Posterior vena cava (tissue), 2 donors: ENCODE results near the gene TM9SF4. TPM values are rescaled to one million over a fixed set of nuclear protein-coding genes. Genes with fewer than 3 reads are reported as not detected.
A peak's percentile ranks its signal among the peaks of the same experiment; 100 is the strongest.

Source experiments
- DNase-seq: peaks from one replicate; pipeline ENCODE4 v3.0.0-alpha.2; 2020; ENCODE audit warnings: low spot score
- intact Hi-C, 2 donors: fragments of 100-400 bp; cut with DNase I; formaldehyde crosslinking; loops; one replicate each; pipeline versions ENCODE4 v1.14.1 to v1.14.2; 2022 to 2023
- total RNA-seq, 2 donors: library from RNA; stranded (reverse); fragmentation: NEBNext Ultra II Directional; extraction: Animal tissue kit (Norgen Biotek cat#: 25700); gene quantifications; one replicate each; pipeline ENCODE4 v1.2.1, GENCODE V29; 2021
- donor health status: DM: yes; HTN: yes; CAD: no.
- donor health status: DM: yes; HTN: yes; CAD: no.

Gene TM9SF4
- total RNA-seq, 2 donors from 2014 or later = 29.4 to 30.0 TPM

DNA sequence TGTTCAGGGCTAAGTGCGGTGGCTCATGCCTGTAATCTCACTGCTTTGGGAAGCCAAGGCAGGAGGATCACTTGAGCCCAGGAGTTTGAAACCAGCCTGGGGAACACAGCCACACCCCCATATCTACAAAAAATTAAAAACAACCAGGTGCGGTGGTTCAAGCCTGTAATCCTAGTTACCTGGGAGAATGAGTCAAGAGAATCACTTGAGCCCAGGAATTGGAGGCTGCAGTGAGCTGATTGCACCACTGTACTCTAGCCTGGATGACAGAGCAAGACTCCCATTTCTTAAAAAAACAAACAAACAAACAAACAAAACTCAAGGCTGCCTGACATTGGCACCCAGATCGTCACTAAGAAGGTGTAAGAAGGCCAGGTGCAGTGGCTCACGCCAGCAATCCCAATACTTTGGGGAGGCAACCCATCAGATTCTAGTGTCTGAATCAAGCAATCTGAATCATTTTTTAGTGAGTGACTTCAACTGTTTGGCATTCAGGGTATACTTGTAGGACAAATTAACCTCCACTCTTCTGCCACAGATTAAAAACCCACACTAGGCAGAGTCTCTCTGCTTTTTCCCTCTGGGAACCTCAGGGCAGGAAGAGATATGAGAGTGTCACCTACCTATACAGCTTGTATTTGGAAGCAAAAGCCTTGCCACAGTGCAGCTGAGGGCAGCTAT lies 91.9 kb downstream of the TM9SF4 start:
- intact Hi-C loops = no loop called here
- no peak for DNase-seq

DNA sequence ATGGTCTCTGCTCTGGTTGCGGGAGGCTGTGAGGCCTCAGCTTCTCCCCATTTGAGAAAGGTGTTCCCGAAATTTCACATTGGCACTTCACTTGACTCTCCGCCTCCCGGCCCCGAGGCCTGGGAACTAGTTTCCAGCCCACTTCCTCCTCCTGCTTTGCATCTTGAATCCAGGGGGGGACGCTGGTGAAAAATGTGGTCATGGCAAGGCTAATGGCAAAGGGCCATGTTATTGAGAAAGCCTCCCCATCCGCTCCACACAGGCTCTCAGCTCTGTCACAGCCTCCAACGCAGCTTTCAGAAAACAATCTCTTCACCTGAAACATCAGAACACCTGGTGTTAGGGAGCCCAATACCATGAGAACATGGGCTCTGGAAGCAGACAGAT lies 92.5 kb downstream of the TM9SF4 start:
- intact Hi-C loops = no loop called here
- no peak for DNase-seq

DNA sequence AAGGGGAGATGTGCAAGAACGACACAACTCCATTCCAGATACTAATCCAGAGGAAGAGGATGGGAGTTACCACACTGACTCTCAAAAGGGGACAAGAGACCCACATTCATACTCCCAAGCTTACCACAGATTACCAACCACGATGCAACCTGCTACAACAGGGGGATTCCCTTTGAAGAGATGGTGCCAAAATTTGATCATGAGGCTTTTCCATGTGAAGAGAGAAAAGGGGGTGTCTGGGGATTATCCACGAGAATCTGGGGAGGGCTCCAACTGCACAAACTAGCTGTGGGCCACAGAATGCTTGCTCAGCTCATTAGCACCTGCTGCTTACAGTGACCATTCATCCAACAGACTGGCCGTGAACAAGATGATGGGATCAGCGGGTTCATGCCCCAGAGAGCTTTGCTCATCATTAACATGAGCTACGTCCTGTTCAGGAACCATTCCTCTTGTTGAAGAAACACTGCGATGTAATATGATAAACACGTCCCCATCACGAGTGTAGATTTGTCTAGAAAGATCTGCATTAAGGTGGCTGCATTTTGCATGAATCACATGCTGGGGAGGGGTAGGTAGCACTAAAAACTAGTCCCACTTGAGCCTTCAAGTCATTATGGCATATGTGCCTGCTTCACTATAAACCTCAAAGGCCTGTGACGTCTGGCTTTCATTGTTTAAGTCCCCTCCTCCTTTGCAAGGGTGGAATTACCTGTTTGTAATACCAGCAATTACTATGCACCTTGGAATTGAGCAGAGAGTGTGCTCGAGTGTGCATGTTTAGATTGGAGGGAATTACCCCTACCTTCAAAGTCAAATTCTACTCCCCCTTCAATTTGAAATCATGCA lies 94.1 kb downstream of the TM9SF4 start:
- intact Hi-C loops = no loop called here
- no peak for DNase-seq

DNA sequence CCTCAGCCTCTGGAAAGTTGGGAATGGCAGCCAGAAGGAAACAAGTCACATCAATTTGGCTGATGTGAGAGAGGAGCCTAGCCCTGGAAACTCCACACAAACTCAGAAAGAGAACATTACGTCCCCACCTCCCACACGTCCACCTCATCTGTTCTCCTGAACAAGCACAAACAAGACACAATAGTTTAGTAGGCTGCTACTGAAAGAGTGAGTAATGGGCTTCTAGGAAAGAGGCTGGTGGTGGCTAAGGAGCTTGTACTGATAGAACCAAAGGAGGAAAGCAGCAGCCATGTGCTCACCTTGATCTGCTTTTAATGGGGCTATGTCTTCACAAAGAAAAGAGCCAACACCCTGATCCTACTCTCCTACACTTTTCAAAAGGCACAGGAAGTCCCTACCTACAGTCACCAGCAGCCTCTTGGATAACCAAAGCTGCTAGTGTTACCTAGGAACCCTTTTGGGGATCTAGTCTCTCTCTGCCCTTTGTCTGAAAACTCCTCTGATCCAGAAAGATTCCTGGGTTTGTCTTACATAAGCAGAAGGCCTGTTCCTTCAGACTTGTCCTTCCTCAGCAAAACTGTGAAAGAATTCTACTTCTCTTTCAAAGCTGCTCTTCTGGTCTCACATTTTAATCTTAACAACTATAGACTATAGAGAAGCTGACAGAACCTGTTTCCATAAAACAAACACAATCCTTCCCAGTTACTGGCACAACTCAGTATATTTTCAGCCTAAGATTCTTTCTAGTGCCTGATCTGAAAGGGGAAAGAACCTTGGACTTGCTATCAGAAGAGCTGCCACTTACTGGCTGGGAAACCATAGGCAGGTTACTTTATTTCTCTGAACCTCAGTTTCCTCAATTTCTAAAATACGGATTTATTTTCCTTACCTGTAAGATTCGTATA lies 94.9 kb downstream of the TM9SF4 start:
- intact Hi-C loops = no loop called here
- DNase-seq = no peak

DNA sequence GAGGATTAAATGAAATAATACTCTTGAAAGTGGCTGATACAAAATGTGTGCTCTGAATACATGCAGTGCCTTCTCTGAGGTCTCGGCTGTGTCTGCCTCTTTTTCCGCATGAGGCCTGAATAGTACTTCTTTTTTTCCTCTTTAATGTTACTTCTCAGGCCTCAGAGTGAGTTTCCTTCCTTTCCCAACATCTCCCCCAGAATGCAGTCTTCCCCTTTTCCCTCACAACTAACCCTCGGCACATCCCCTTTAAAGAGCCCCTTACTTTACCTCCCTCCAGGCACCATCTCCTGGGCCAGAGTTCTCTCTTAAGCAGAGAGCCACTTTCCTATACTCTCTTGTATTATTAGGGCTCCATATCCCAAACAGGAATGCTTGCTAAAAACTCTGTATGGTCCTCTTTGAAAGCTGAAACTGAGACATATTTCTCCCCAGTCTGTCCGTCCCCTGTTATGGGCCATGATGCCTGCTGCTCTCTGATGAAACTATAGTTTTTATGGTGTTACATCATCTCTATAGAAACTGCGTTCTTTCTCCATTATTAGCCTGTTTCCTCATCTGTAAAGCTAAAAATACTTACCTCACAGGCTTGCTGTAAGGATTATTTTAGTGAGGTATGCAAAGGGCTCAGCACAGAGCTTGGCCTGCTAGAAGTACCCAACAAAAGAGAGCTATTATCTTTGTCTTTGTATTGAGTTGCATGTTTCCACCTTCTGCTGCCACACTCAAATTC lies 95.8 kb downstream of the TM9SF4 start:
- intact Hi-C loops = no loop called here
- DNase-seq = no peak

DNA sequence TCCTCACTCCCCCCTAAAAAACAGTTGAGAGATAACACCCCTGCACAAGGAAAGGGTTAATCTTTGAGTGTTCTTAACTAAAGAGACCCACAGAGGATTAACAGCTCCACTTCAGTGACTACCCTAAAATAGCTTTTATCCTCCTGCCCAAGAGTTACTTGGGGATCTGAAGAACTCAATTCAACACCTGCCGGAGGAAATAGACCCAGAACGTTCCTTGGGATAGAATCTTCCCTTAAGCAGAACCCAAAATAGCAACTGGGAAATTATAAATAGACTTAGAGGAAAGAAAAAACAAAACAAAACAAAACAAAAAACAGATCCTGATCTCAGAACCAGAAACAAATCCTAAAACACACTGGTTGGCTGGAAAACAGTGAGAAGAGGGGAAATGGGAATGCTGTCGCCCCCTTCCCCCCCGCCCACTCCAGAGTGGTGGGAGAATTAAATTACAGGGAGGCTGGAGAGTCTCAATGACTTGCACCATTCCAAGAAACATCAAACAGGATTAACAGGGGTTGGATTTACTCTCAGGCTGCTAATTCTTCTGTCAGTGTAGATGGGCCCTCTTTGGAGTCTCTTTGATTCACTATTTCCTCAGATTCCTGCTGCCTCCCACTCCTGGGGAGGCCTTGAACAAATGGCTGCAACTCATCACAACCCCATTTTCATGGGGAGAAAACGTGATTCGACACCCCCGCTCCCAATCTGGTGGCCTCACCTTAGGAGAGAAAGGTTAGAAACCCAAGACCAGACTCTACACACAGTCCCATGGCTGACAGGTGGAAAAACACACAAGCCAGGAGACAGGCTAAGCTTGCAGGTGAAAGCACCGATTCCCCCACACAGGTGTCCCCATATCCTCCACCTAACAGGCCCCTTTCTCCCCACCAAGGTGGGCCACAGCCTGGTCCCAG lies 96.6 kb downstream of the TM9SF4 start:
- intact Hi-C loops = no loop called here
- no peak for DNase-seq

DNA sequence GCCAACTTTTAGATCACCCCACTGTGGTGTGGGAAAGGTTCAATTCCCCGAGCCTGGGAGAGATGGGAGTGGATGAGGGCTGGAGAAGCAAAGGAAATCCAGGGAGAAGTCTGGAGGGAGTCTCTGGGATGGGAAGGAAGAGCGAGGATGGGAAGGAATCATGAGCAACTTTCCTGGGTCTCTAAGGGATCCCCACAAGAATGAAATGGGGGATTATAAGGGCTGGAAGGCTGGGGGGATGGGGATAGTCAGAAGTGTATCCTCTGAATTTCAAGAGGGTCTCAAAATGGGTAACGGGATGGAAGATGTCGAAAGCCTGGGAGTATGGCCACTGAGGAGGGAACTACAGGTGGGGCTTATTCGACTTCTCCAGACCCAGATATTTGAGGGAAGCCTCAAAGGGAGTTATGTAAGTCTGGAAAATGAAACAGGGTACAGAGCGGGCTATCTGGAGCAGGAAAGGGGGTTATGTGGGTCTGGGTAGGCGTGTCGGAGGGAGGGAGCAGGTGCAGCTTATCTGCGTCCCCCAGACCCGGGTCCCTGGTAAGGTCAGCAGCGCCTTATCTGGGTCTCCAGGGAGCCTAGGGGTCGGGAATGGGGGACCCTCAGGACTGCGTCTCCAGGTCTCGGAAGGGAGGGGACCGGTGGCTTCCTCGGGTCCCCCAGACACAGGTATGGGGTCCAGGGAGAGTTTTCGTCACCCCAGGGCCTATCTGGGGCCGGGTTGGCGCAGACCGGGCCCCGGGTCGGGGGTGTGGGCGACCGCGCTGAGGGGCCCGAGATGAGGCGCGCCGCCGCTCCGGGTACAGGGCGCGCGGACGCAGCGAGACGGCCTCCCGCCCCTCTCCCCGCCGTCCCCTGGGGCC lies 97.5 kb downstream of the TM9SF4 start:
- intact Hi-C loops = no loop called here
- no peak for DNase-seq

DNA sequence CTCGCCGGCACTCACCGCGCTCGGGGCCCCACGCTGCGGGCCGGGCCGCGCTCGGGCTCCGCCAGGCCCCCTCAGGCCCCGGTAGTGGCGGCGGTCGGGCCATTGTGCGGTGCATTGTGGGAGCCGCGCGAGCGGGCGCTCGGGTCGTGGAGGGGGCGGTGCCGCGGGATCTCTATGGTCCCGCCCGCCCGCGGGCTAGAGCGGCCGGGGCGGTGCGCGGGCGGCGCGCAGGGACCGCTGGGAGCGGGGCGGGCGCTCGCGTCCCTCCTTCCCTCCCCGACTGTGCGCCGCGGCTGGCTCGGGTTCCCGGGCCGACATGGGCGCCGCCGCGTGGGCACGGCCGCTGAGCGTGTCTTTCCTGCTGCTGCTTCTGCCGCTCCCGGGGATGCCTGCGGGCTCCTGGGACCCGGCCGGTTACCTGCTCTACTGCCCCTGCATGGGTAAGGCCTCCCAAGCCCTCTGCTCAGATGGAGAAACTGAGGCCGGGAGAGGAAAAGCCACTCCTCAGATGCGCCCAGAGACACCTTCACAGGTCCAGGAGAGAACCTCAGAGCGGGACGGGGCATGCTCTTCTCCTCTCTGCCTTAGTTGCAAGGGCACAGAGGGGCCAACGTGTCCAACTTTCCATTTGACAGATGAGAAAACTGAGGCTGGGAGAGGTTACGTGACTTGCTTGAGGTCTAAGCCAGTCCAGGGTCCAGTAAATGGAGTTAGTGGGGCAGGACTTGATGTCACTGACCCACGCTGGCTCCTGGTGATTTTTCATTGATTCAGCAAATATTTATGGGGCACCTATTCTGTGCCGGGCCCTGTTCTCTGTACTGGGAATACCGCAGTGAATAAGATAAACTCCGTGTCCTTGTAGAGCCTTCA lies 98.3 kb downstream of the TM9SF4 start, which contains the start of the genes PLAGL2 and POFUT1:
TSS of gene PLAGL2 (minus strand) at position 118 of the 873 bp plus-strand sequence. CDS start 5,565 bp downstream, outside the sequence.
TSS of gene POFUT1 (plus strand) at position 255 of the 873 bp plus-strand sequence. CDS start at position 317, 62 bp downstream.
- intact Hi-C loops = no loop called here
- DNase-seq = peak; percentile 96

DNA sequence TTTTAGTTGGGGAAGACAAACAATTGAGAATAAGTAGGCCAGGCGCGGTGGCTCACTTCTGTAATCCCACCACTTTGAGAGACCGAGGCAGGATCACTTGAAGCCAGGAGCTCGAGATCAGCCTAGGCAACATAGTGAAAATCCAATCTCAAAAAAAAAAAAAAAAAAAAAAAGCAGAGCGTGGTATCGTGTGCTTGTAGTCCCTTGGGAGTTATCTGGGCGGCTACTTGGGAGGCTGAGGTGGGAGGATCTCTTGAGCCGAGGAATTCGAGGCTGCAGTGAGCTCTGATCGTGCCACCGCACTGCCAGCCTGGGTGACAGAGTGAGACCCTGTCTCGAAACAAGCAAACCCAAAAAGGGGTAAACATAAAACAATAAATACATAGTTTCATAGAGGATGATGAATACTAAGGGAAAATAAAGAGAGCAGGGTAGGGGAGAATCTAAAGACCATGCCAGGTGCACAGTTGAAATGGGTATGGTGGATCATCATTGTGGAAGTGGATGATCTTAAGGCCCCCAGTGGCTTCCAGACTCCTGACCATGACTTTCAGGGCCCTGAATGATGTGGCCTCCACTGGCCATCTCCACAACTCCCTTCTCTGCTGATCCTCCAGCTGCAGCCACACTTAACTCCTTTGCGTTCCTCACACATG lies 99.1 kb downstream of the TM9SF4 start:
- intact Hi-C loops = no loop called here

DNA sequence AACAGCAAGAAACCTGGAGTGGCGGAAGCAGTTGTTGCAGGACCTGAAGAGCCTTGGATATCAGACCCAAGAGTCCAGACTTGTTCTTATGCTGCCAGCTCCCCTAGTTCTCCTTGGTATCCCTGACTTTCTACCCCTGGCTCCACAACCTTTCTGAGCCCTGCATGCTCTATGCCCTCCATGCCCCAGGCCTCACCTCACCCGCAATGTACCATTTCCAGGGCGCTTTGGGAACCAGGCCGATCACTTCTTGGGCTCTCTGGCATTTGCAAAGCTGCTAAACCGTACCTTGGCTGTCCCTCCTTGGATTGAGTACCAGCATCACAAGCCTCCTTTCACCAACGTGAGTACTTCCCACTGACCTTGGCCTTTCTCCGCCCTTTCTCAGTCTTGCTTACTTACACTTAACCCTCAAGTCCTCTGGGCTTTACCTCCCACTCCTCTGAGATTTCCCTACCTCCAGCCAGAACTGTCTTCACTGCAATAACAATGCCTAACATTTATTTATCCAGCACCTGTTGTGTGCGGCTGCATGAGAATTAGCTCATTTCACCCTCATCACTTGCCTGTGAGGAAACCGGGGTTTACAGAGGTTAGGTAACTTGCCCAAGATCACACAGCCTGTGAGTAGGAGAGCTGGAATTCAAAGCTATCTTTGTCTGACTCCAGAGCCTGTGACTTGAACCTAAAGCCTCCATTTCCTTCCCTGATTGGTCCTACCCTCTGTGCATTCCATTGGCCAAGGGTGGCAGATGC lies 100.5 kb downstream of the TM9SF4 start:
- intact Hi-C loops = no loop called here
- no peak for DNase-seq

More for the DNA sequence above, 99.1 kb downstream of the TM9SF4 start:
- DNase-seq = no peak

DNA sequence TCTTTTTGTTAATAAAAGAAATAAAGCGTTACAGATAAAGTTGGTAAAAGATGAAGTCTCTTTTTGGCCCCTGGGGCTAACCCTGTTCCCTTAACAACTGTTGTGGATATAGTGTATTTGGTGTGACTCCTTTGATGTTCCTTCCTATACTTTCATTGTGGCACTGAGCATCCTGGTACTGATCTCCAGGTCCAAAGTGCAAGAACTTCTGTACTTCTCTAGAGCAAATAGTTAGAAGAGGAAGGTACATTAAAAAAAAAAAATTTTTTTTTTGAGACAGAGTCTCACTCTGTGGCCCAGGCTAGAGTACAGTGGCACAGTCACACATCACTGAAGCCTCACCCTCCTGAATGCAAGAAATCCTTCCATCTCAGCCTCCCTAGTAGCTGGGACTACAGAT lies 104.4 kb downstream of the TM9SF4 start:
- intact Hi-C loops = no loop called here
- no peak for DNase-seq

DNA sequence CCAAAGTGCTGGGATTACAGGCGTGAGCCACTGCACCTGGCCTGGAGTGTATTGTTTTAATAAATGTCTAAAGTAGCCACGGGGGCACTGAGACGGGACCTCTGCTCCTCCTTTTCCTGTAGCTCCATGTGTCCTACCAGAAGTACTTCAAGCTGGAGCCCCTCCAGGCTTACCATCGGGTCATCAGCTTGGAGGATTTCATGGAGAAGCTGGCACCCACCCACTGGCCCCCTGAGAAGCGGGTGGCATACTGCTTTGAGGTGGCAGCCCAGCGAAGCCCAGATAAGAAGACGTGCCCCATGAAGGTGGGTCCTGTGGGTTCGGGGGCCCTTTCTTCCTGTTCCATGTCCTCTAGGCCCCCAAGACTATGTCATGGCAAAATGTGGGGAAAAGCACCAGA lies 105.6 kb downstream of the TM9SF4 start:
- no peak for DNase-seq
- intact Hi-C loops = no loop called here

DNA sequence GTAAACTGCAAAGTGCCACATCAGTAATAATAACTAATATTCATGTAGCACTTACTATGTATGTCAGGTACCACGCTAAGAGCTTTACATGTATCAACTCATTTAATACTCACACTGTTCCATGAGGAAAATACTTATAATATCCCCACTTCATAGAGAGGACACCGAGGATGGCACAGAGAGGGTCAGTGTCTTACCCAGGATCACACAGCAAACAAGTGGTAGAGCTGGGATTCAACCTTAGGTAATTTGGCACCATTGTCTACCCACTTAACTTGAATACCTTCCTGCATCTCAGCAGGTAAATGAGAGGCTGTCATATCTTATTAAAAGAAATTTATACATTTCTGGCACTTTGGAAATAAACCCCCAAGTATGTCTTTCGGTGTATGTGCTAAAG lies 106.2 kb downstream of the TM9SF4 start:
- DNase-seq = no peak
- intact Hi-C loops = no loop called here

DNA sequence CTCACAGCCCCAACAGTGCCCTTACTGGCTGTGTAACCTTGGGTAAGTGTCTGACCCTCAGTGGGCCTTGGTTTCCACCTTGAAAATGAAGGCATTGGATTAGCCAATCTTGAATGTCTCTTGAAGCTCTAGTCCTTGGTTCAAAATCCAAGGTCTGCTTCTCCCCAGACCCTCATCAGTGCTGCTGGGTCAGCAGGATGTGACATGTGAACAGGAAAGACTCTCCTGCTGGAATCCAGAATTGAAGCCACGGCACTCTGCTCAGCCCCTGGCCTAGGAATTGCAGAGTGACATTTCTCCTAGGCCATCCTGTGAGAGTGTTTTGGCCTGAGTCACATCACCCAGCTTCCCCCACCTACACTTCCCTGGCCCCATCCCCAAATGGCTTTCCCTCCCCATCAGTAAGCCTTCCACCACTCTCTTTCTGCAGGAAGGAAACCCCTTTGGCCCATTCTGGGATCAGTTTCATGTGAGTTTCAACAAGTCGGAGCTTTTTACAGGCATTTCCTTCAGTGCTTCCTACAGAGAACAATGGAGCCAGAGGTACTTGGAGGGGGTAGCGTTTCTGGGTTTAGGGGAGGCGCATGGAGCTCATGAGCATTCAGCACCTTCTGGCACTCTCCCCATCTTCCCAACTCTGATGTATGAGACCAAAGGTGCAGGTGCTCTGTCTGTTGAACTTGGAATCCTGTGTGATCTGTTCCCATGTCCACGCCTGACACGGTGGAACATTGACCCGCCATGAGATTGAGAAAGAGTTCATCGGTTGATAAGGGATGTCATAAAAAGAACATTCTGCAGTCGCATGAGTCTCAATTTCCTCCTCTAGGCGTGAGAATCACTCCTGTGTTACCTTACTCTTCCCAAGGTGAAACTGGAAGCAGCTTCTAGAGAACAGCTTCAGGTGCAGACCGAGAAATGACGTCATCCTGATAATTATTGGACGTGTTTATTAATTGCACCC lies 106.9 kb downstream of the TM9SF4 start:
- DNase-seq = no peak
- intact Hi-C loops = no loop called here
